ENCODE data around the gene PALM2AKAP2. TPM values are rescaled to one million over a fixed set of nuclear protein-coding genes. Genes with fewer than 3 reads are reported as not detected.
A peak's percentile ranks its signal among the peaks of the same experiment; 100 is the strongest.

Gene PALM2AKAP2
- total RNA-seq, 1 donor from 2014 or later = 52.7 TPM

GRCh38 chr9:109799141-109799540 is 19.1 kb downstream of the PALM2AKAP2 start:
- no peaks in the 10 kb centered on the region for H3K36me3 Mint-ChIP-seq (ENCODE audit: low read depth)
- H3K4me3 Mint-ChIP-seq (ENCODE audit: unreplicated experiment) = no peak overlapping the region
- TF ChIP-seq CTCF (IDR thresholded peaks at IDR 0.05) = no peak
- H3K27ac Mint-ChIP-seq (ENCODE audit: unreplicated experiment) = peak overlapping the region; percentile 94
- no peak for DNase-seq (ENCODE audit: low spot score)
- H3K27me3 Mint-ChIP-seq (ENCODE audit: low read depth) = no peaks in the 10 kb centered on the region
- no peaks in the 10 kb centered on the region for H3K9me3 Mint-ChIP-seq (ENCODE audit: low read depth)
- peaks cover 40% of the 10 kb centered on the region for H3K4me1 Mint-ChIP-seq (ENCODE audit: low read depth)

GRCh38 chr9:109799792-109800191 is 19.8 kb downstream of the PALM2AKAP2 start:
- Mint-ChIP-seq H3K36me3 (ENCODE audit: low read depth) (no peaks in the 10 kb centered on the region), H3K4me1 (ENCODE audit: low read depth) (peaks cover 34% of the 10 kb centered on the region), H3K9me3 (ENCODE audit: low read depth) (no peaks in the 10 kb centered on the region), H3K4me3 (ENCODE audit: unreplicated experiment) (peak overlapping the region; percentile 20), H3K27ac (ENCODE audit: unreplicated experiment) (peak overlapping the region; percentile 94), H3K27me3 (ENCODE audit: low read depth) (no peaks in the 10 kb centered on the region)
- DNase-seq (ENCODE audit: low spot score) = no peak
- no peak for TF ChIP-seq CTCF (IDR thresholded peaks at IDR 0.05)

- DNase-seq (ENCODE audit: low spot score) = no peak
- Mint-ChIP-seq H3K36me3 (ENCODE audit: low read depth) (no peaks in the 10 kb centered on the region), H3K27me3 (ENCODE audit: low read depth) (no peaks in the 10 kb centered on the region), H3K27ac (ENCODE audit: unreplicated experiment) (no peak overlapping the region), H3K9me3 (ENCODE audit: low read depth) (no peaks in the 10 kb centered on the region), H3K4me1 (ENCODE audit: low read depth) (peaks cover 46% of the 10 kb centered on the region), H3K4me3 (ENCODE audit: unreplicated experiment) (no peak overlapping the region)
- TF ChIP-seq CTCF (IDR thresholded peaks at IDR 0.05) = no peak
Observed at GRCh38 chr9:109801484-109801883, 21.5 kb downstream of the PALM2AKAP2 start.

GRCh38 chr9:109802491-109802890 is 22.5 kb downstream of the PALM2AKAP2 start:
- TF ChIP-seq CTCF (IDR thresholded peaks at IDR 0.05) = no peak
- Mint-ChIP-seq H3K9me3 (ENCODE audit: low read depth) (no peaks in the 10 kb centered on the region), H3K4me1 (ENCODE audit: low read depth) (peaks cover 51% of the 10 kb centered on the region), H3K4me3 (ENCODE audit: unreplicated experiment) (no peak overlapping the region), H3K36me3 (ENCODE audit: low read depth) (no peaks in the 10 kb centered on the region), H3K27ac (ENCODE audit: unreplicated experiment) (no peak overlapping the region), H3K27me3 (ENCODE audit: low read depth) (no peaks in the 10 kb centered on the region)
- DNase-seq (ENCODE audit: low spot score) = no peak

GRCh38 chr9:109805050-109805449 is 25.1 kb downstream of the PALM2AKAP2 start:
- peaks cover 6% of the 10 kb centered on the region for H3K9me3 Mint-ChIP-seq (ENCODE audit: low read depth)
- TF ChIP-seq CTCF (IDR thresholded peaks at IDR 0.05) = no peak
- no peaks in the 10 kb centered on the region for H3K36me3 Mint-ChIP-seq (ENCODE audit: low read depth)
- no peak for DNase-seq (ENCODE audit: low spot score)
- no peak overlapping the region for H3K4me3 Mint-ChIP-seq (ENCODE audit: unreplicated experiment)
- H3K4me1 Mint-ChIP-seq (ENCODE audit: low read depth) = peaks cover 35% of the 10 kb centered on the region
- no peaks in the 10 kb centered on the region for H3K27me3 Mint-ChIP-seq (ENCODE audit: low read depth)
- no peak overlapping the region for H3K27ac Mint-ChIP-seq (ENCODE audit: unreplicated experiment)
